CD4-positive, alpha-beta T cell (primary cell): ENCODE results near the gene KATNBL1. TPM values are rescaled to one million over a fixed set of nuclear protein-coding genes. Genes with fewer than 3 reads are reported as not detected.

Experiments
- ATAC-seq: fragments of 200-7000 bp; cut with Tn5 transposase; one replicate; pipeline ENCODE4 v1.10.0; 2022; ENCODE audit warnings: mild to moderate bottlenecking; ENCODE audit not compliant: poor library complexity
- CTCF ChIA-PET: fragments of 350-600 bp; sonication (Branson Sonifier 250); formaldehyde crosslinking; loops from one replicate; lab custom pipeline; 2021; ENCODE audit warnings: antibody characterized with exemption, inconsistent platforms; lab: Charles Lee
- POLR2A ChIA-PET: fragments of 350-600 bp; sonication (Branson Sonifier 250); formaldehyde crosslinking; loops from one replicate; lab custom pipeline; 2021; ENCODE audit warnings: antibody characterized with exemption, inconsistent platforms; lab: Charles Lee
- DNase-seq, 14 experiments: peaks; one replicate each; pipeline ENCODE4 v3.0.0-alpha.2; 2013 to 2020; ENCODE audit warnings: mixed read lengths in 2 of 14
- H3K27ac ChIP-seq, 2 donors: one replicate each; pipeline versions ENCODE4 v1.5.1 to v1.7.0; 2013; ENCODE audit warnings: low read length in 2 of 2, low read depth in 1 of 2, mild to moderate bottlenecking in 1 of 2
- H3K27me3 ChIP-seq, 2 experiments: 1 replicate in 1 of 2; 2 replicates in 1 of 2; pipeline versions ENCODE4 v1.6.1 to v1.7.0; 2013; ENCODE audit warnings: low read length in 2 of 2, control low read depth in 1 of 2, mild to moderate bottlenecking in 1 of 2, moderate library complexity in 1 of 2; ENCODE audit not compliant: insufficient read depth in 2 of 2, control insufficient read depth in 1 of 2
- H3K36me3 ChIP-seq: one replicate; pipeline ENCODE4 v1.6.1; 2013; ENCODE audit warnings: low read length, control low read depth; ENCODE audit not compliant: insufficient read depth
- H3K4me1 ChIP-seq: one replicate; pipeline ENCODE4 v1.6.1; 2013; ENCODE audit warnings: low read length, control low read depth; ENCODE audit not compliant: insufficient read depth
- H3K4me3 ChIP-seq: one replicate; pipeline ENCODE4 v1.5.1; 2013; ENCODE audit warnings: mild to moderate bottlenecking, low read length, moderate library complexity
- H3K9me3 ChIP-seq, 2 experiments: 1 replicate in 1 of 2; 2 replicates in 1 of 2; pipeline versions ENCODE4 v1.6.1 to v1.7.0; 2013; ENCODE audit warnings: low read length in 2 of 2, mild to moderate bottlenecking in 2 of 2, control low read depth in 1 of 2, moderate library complexity in 1 of 2; ENCODE audit not compliant: control insufficient read depth in 1 of 2, insufficient read depth in 1 of 2
- H3K27ac Mint-ChIP-seq: one replicate; pipeline ENCODE4 v1.8.0; 2020; ENCODE audit warnings: mixed read lengths
- H3K27me3 Mint-ChIP-seq: one replicate; pipeline ENCODE4 v1.8.0; 2021; ENCODE audit warnings: mixed read lengths
- H3K36me3 Mint-ChIP-seq: one replicate; pipeline ENCODE4 v1.8.0; 2021; ENCODE audit warnings: low read depth, mixed read lengths
- H3K4me1 Mint-ChIP-seq: one replicate; pipeline ENCODE4 v1.8.0; 2021; ENCODE audit warnings: low read depth, mixed read lengths
- H3K4me3 Mint-ChIP-seq: one replicate; pipeline ENCODE4 v1.8.0; 2020; ENCODE audit warnings: mild to moderate bottlenecking, mixed read lengths
- H3K9me3 Mint-ChIP-seq: one replicate; pipeline ENCODE4 v1.8.0; 2020; ENCODE audit warnings: mixed read lengths
- CTCF ChIP-seq: fragments of 200-600 bp; IDR thresholded peaks from one replicate; pipeline ENCODE4 v1.8.0; 2022; ENCODE audit warnings: antibody characterized with exemption, mild to moderate bottlenecking
- intact Hi-C, 2 experiments: fragments of 100-400 bp; cut with DNase I in 1 of 2; cut with micrococcal nuclease in 1 of 2; formaldehyde crosslinking; loops; one replicate each; pipeline versions ENCODE4 v1.15.1 to v1.9.0; 2023 to 2025; cut with DNase I, micrococcal nuclease
- total RNA-seq, 174 experiments: library from RNA in 2 of 174; stranded (reverse) in 2 of 174; gene quantifications; one replicate each; pipeline ENCODE4 v1.2.3 and lab custom pipeline; 2021 to 2026

KATNBL1 gene
- total RNA-seq, 2 experiments from 2014 or later, result 13.0 to 14.6 TPM

- H3K4me1 Mint-ChIP-seq, result peaks cover 19% of the 10 kb centered on the region
- Histone ChIP-seq H3K27me3 (no peaks in the 10 kb centered on the region), H3K36me3 (peaks cover 6% of the 10 kb centered on the region), H3K4me1 (peaks cover 4% of the 10 kb centered on the region), H3K27ac (no peak overlapping the region), H3K9me3 (peaks cover 0 to 4% of the 10 kb centered on the region in 2 experiments), H3K4me3 (no peak overlapping the region)
- H3K27ac Mint-ChIP-seq, result no peak overlapping the region
- H3K27me3 Mint-ChIP-seq, result no peaks in the 10 kb centered on the region
- peaks cover 19% of the 10 kb centered on the region for H3K36me3 Mint-ChIP-seq
- H3K9me3 Mint-ChIP-seq, result no peaks in the 10 kb centered on the region
- intact Hi-C loops, result no loop called here
- DNase-seq (no peak), ATAC-seq (no peak)
- ChIA-PET POLR2A (no interaction called here), CTCF (no interaction called here)
- no peak overlapping the region for H3K4me3 Mint-ChIP-seq
- no peak for TF ChIP-seq CTCF
Measured at GRCh38 chr15:34188711-34189110, 21.2 kb downstream of the KATNBL1 start.

- peaks cover 0 to 4% of the 10 kb centered on the region in 2 experiments for H3K9me3 ChIP-seq
- CTCF ChIA-PET, result no interaction called here
- no peak overlapping the region for H3K4me3 ChIP-seq
- H3K36me3 ChIP-seq, result peaks cover 6% of the 10 kb centered on the region
- no peaks in the 10 kb centered on the region for H3K27me3 ChIP-seq
- intact Hi-C loops, result no loop called here
- no peak for TF ChIP-seq CTCF
- no peak overlapping the region for H3K27ac ChIP-seq
- no peaks in the 10 kb centered on the region for H3K27me3 Mint-ChIP-seq
- DNase-seq, result no peak
- ATAC-seq, result no peak
- H3K9me3 Mint-ChIP-seq, result no peaks in the 10 kb centered on the region
- POLR2A ChIA-PET, result no interaction called here
- no peak overlapping the region for H3K4me3 Mint-ChIP-seq
- no peak overlapping the region for H3K27ac Mint-ChIP-seq
- H3K4me1 ChIP-seq, result peaks cover 4% of the 10 kb centered on the region
- peaks cover 28% of the 10 kb centered on the region for H3K36me3 Mint-ChIP-seq
- H3K4me1 Mint-ChIP-seq, result peaks cover 16% of the 10 kb centered on the region
Measured at GRCh38 chr15:34185666-34186065, 24.2 kb downstream of the KATNBL1 start.

- Histone ChIP-seq H3K4me1 (peaks cover 4% of the 10 kb centered on the region), H3K36me3 (peaks cover 6% of the 10 kb centered on the region), H3K27me3 (no peaks in the 10 kb centered on the region), H3K9me3 (peaks cover 0 to 4% of the 10 kb centered on the region in 2 experiments), H3K27ac (no peak overlapping the region), H3K4me3 (no peak overlapping the region)
- Mint-ChIP-seq H3K36me3 (peaks cover 34% of the 10 kb centered on the region), H3K4me3 (no peak overlapping the region), H3K27ac (no peak overlapping the region), H3K4me1 (peaks cover 14% of the 10 kb centered on the region), H3K9me3 (no peaks in the 10 kb centered on the region), H3K27me3 (no peaks in the 10 kb centered on the region)
- intact Hi-C loops, result no loop called here
- ATAC-seq (no peak), DNase-seq (no peak)
- TF ChIP-seq CTCF, result no peak
- CTCF ChIA-PET, result no interaction called here
- POLR2A ChIA-PET, result no interaction called here
Measured at GRCh38 chr15:34182942-34183341, 27.0 kb downstream of the KATNBL1 start.
